Mesendoderm (in vitro differentiated cells): Measurements from ENCODE around the gene HLCS. TPM values are rescaled to one million over a fixed set of nuclear protein-coding genes. Genes with fewer than 3 reads are reported as not detected.

Source experiments
- DNase-seq: peaks from one replicate; pipeline ENCODE4 v3.0.0; 2013
- H2AK5ac ChIP-seq: 2 replicates; pipeline ENCODE4 v1.6.1; 2013; ENCODE audit warnings: low read length, inconsistent platforms
- H2BK120ac ChIP-seq: 2 replicates; pipeline ENCODE4 v1.6.1; 2013; ENCODE audit warnings: low read depth, mild to moderate bottlenecking, low read length, moderate library complexity, mixed read lengths
- H2BK15ac ChIP-seq: replicated peaks from 2 replicates; pipeline ENCODE4 v1.6.1; 2013; ENCODE audit warnings: low read depth, mild to moderate bottlenecking, moderate library complexity
- H2BK5ac ChIP-seq: 2 replicates; pipeline ENCODE4 v1.6.1; 2013; ENCODE audit warnings: low read length, inconsistent platforms
- H3K18ac ChIP-seq: 2 replicates; pipeline ENCODE4 v1.6.1; 2013; ENCODE audit warnings: mild to moderate bottlenecking, low read length, mixed read lengths
- H3K23ac ChIP-seq: one replicate; pipeline ENCODE4 v1.6.1; 2013; ENCODE audit warnings: low read length
- H3K27ac ChIP-seq: 2 replicates; pipeline ENCODE4 v1.5.1; 2013; ENCODE audit warnings: low read depth, mild to moderate bottlenecking, inconsistent platforms, low read length, moderate library complexity
- H3K27me3 ChIP-seq: 2 replicates; pipeline ENCODE4 v1.6.1; 2013; ENCODE audit warnings: low read length, control low read depth, mild to moderate bottlenecking, inconsistent platforms; ENCODE audit not compliant: insufficient read depth, poor library complexity
- H3K36me3 ChIP-seq: 2 replicates; pipeline ENCODE4 v1.6.1; 2013; ENCODE audit warnings: low read length, inconsistent platforms; ENCODE audit not compliant: control insufficient read depth, insufficient read depth
- H3K4ac ChIP-seq: one replicate; pipeline ENCODE4 v1.6.1; 2013; ENCODE audit warnings: low read depth, mild to moderate bottlenecking, low read length, moderate library complexity
- H3K4me1 ChIP-seq: 2 replicates; pipeline ENCODE4 v1.6.1; 2013; ENCODE audit warnings: low read depth, low read length, inconsistent platforms; ENCODE audit not compliant: control insufficient read depth
- H3K4me2 ChIP-seq: 2 replicates; pipeline ENCODE4 v1.6.1; 2013; ENCODE audit warnings: low read length
- H3K4me3 ChIP-seq: 2 replicates; pipeline ENCODE4 v1.5.1; 2013; ENCODE audit warnings: mild to moderate bottlenecking, low read length
- H3K56ac ChIP-seq: one replicate; pipeline ENCODE4 v1.6.1; 2013; ENCODE audit warnings: low read length
- H3K79me1 ChIP-seq: 2 replicates; pipeline ENCODE4 v1.6.1; 2013; ENCODE audit warnings: low read length, inconsistent platforms
- H3K79me2 ChIP-seq: 2 replicates; pipeline ENCODE4 v1.6.1; 2013; ENCODE audit warnings: mild to moderate bottlenecking, low read length; ENCODE audit not compliant: control insufficient read depth, insufficient read depth
- H3K9ac ChIP-seq: 2 replicates; pipeline ENCODE4 v1.6.1; 2013; ENCODE audit warnings: low read length, inconsistent platforms
- H4K5ac ChIP-seq: one replicate; pipeline ENCODE4 v1.6.1; 2013; ENCODE audit warnings: low read length
- H4K8ac ChIP-seq: one replicate; pipeline ENCODE4 v1.6.1; 2013; ENCODE audit warnings: low read depth, mild to moderate bottlenecking, control low read depth, low read length, moderate library complexity
- WGBS: extraction: QIAGEN DNeasy Blood & Tissue Kit; methylation state at CpG from one replicate; pipeline ENCODE4 v1.1.7; 2013; ENCODE audit warnings: low lambda C conversion rate, missing lambda C conversion rate; ENCODE audit not compliant: insufficient coverage; ENCODE audit errors: extremely low coverage; 5-methylcytosine and 5-hydroxymethylcytosine counted together
- small RNA-seq: library from polyadenylated mRNA; stranded (forward); fragments of <200 nt; extraction: miRNeasy Mini kit (QIAGEN cat#:217004); gene quantifications from one replicate; pipeline ENCODE3, GENCODE V24; 2013; ENCODE audit not compliant: insufficient read depth

HLCS gene

DNA sequence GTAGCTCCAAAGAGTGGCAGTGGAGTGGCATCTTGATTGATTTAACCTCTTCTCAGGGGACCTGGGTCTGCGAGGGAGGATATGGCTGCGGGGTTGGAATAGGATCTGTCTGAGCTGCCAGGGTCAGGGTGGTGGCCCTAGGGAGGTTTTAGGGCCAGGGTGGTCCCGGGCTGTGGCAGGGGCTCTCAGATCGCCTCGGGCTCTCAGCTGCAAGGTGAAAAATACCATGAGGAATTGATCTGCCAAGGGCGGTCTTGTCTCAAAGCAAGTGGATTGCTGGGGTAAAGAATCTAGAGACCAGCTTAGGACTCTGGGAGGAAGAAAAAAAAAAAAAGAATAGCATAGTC is 263.9 kb downstream of the HLCS start:
- H3K79me1 ChIP-seq, result no peaks in the 10 kb centered on the region
- no peak overlapping the region for H2BK120ac ChIP-seq
- no peaks in the 10 kb centered on the region for H3K79me2 ChIP-seq
- no peak overlapping the region for H3K56ac ChIP-seq
- no peak overlapping the region for H3K4ac ChIP-seq
- H2BK5ac ChIP-seq, result no peak overlapping the region
- H3K4me1 ChIP-seq, result no peaks in the 10 kb centered on the region
- no peak overlapping the region for H3K4me3 ChIP-seq
- no peak overlapping the region for H2AK5ac ChIP-seq
- no peak overlapping the region for H2BK15ac ChIP-seq
- WGBS, result no CpG with 5 or more reads among the region's 6 CpGs
- H3K36me3 ChIP-seq, result no peaks in the 10 kb centered on the region
- H3K27me3 ChIP-seq, result peaks cover 95% of the 10 kb centered on the region
- no peak overlapping the region for H3K4me2 ChIP-seq
- no peak overlapping the region for H3K9ac ChIP-seq
- DNase-seq, result peak; percentile 10
- no peak overlapping the region for H3K23ac ChIP-seq
- no peak overlapping the region for H3K27ac ChIP-seq
- no peak overlapping the region for H4K8ac ChIP-seq
- H4K5ac ChIP-seq, result no peak overlapping the region
- H3K18ac ChIP-seq, result no peak overlapping the region

- whole genome bisulfite sequencing, result no CpG with 5 or more reads among the region's 26 CpGs
- Histone ChIP-seq H3K27ac (no peak overlapping the region), H3K9ac (no peak overlapping the region), H4K5ac (no peak overlapping the region), H3K79me1 (no peaks in the 10 kb centered on the region), H3K18ac (no peak overlapping the region), H3K4me1 (no peaks in the 10 kb centered on the region), H4K8ac (no peak overlapping the region), H3K23ac (peak overlapping the region; percentile 36), H3K4me2 (peak overlapping the region; percentile 27), H3K56ac (no peak overlapping the region), H3K4me3 (no peak overlapping the region), H2BK5ac (no peak overlapping the region), H2BK120ac (no peak overlapping the region), H2AK5ac (no peak overlapping the region), H3K36me3 (no peaks in the 10 kb centered on the region), H2BK15ac (no peak overlapping the region), H3K27me3 (peaks cover 95% of the 10 kb centered on the region), H3K79me2 (no peaks in the 10 kb centered on the region), H3K4ac (no peak overlapping the region)
- DNase-seq, result peak; percentile 75
Measured at GRCh38 chr21:36701756-36702621, 264.5 kb downstream of the HLCS start.

DNA sequence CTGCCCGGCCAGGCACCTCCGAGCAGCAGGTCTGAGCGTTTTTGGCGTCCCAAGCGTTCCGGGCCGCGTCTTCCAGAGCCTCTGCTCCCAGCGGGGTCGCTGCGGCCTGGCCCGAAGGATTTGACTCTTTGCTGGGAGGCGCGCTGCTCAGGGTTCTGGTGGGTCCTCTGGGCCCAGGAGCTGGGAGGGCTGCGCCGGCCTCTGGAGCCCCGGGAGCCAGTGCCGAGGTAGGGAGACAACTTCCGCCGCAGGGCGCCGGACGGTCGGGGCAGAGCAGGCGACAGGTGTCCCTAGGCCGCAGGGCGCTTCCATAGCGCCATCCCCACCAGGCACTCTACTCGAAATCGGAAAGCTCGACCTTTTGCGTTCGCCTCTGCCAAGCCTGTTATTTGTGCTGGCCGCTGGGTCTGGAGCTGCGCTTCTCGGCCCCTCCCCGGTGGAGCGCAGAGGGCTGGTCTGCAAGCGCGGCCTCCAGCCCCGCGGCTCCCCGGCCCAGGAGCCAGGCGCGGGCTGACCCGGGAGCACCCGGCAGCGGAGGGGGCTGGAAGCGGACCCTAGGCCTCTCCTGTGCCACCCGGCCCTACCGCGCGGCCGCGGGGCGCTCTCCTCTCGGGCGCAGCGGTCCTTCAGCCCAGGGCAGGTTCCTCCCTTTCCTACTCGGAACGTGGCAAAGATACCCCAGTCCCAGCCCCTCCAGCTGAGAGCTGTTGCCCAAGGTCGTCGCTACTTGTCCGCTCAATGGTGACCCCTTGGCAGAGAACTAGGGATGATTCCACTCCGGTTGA is 265.3 kb downstream of the HLCS start:
- no peak overlapping the region for H3K27ac ChIP-seq
- WGBS, result no CpG with 5 or more reads among the region's 65 CpGs

More for the DNA sequence above, 265.3 kb downstream of the HLCS start:
- H2BK120ac ChIP-seq, result no peak overlapping the region
- H4K5ac ChIP-seq, result no peak overlapping the region
- H4K8ac ChIP-seq, result no peak overlapping the region
- no peak overlapping the region for H3K9ac ChIP-seq
- peaks cover 95% of the 10 kb centered on the region for H3K27me3 ChIP-seq
- H3K56ac ChIP-seq, result no peak overlapping the region
- peak overlapping the region; percentile 27 for H3K4me2 ChIP-seq
- no peak overlapping the region for H2AK5ac ChIP-seq
- no peak overlapping the region for H3K4me3 ChIP-seq
- peak; percentile 56 for DNase-seq
- H3K36me3 ChIP-seq, result no peaks in the 10 kb centered on the region
- H3K4me1 ChIP-seq, result no peaks in the 10 kb centered on the region
- no peaks in the 10 kb centered on the region for H3K79me1 ChIP-seq
- no peak overlapping the region for H3K18ac ChIP-seq
- no peak overlapping the region for H3K23ac ChIP-seq
- no peak overlapping the region for H2BK5ac ChIP-seq
- H3K79me2 ChIP-seq, result no peaks in the 10 kb centered on the region
- no peak overlapping the region for H3K4ac ChIP-seq
- H2BK15ac ChIP-seq, result no peak overlapping the region

Small RNA genes within 50 kb of the gene (small RNA-seq; reads per million reads assigned to genes)
- gene RF00019 (not detected), gene RNA5SP491 (7.5 reads per million, percentile 81 among the genes with 10 or more reads in this experiment)
